Fibroblast of mammary gland (primary cell): ENCODE measurements around the gene MBTD1.

Experiments
- DNase-seq: peaks from one replicate; pipeline ENCODE4 v3.0.0-alpha.2; 2010; ENCODE audit warnings: low read depth
- H3K4me3 ChIP-seq: 2 replicates; pipeline ENCODE4 v1.5.1; 2011; ENCODE audit warnings: low read depth, mild to moderate bottlenecking, low read length, moderate library complexity; ENCODE audit not compliant: control insufficient read depth
- TF ChIP-seq, protein P1 (sequence below): conservative IDR thresholded peaks from 2 replicates; pipeline ENCODE4 v1.5.1; 2011; ENCODE audit warnings: low read depth, low read length, inconsistent platforms; ENCODE audit not compliant: control insufficient read depth, insufficient read depth

MBTD1 gene

DNA sequence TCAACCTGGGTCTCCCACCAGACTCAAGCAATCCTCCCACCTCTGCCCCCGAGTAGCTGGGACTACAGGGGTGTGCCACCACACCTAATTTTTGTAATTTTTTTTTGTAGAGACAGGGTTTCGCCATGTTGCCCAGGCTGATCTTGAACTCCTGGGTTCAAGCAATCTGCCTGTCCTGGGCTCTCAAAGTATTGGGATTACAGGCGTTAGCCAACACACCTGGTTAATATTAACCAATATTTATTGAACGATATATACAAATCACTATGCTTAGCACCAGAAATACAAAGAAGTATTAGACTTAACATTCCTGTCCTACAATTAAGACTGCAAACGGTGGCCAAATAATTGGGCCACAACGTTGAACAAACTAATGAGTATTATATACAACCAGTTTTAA, 4.2 kb downstream of the MBTD1 start:
- DNase-seq, result no peak

DNA sequence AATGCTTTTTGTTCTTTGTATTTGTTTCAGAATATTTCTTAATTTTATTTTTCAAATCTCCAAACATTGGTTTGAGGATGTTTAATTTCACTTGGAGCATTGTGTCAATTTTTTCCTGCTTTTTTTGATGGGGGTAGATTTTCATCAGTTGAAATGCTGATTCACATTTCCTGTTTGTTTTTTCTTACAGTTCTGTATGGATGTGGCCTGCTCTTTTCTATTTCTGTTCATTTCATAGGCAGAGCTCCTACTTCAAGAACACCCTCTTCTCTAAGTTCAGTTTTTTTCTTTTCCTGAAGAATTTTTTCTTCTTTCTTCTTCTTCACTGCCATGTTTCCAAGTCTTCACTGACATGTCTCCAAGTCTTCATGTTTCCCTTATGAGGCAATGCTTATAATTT, 8.8 kb downstream of the MBTD1 start:
- TF ChIP-seq, protein P1, sequence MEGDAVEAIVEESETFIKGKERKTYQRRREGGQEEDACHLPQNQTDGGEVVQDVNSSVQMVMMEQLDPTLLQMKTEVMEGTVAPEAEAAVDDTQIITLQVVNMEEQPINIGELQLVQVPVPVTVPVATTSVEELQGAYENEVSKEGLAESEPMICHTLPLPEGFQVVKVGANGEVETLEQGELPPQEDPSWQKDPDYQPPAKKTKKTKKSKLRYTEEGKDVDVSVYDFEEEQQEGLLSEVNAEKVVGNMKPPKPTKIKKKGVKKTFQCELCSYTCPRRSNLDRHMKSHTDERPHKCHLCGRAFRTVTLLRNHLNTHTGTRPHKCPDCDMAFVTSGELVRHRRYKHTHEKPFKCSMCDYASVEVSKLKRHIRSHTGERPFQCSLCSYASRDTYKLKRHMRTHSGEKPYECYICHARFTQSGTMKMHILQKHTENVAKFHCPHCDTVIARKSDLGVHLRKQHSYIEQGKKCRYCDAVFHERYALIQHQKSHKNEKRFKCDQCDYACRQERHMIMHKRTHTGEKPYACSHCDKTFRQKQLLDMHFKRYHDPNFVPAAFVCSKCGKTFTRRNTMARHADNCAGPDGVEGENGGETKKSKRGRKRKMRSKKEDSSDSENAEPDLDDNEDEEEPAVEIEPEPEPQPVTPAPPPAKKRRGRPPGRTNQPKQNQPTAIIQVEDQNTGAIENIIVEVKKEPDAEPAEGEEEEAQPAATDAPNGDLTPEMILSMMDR, result no peak
- no peak overlapping the region for H3K4me3 ChIP-seq
- DNase-seq, result no peak

More for the DNA sequence above, 4.2 kb downstream of the MBTD1 start:
- no peak overlapping the region for H3K4me3 ChIP-seq
- TF ChIP-seq, protein P1, result no peak

DNA sequence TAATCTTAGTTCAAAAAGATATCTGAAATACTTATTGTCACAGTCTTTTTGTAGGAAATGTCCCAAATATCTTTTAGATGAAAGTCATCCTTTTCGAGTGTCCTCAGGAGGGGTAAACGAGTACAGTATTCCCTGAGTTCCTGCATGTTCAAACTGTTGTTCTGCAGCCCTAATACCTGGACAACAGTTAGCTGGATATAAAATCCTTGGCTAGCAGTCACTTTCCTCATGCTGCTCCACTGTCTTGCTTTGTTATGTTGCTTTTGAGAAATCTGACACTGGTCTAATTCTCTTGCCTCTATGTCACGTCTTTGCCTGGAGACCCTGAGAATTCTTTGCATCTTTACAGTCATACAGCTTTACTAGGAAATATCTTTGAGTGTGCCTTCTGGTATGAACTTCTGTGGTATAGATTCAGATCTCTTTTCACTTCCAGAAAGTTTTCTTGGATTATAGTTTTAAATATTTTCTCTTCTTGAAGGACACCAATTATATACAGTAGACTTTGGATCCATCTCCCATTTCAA, 9.5 kb downstream of the MBTD1 start:
- H3K4me3 ChIP-seq, result no peak overlapping the region
- TF ChIP-seq, protein P1, result no peak
- no peak for DNase-seq

DNA sequence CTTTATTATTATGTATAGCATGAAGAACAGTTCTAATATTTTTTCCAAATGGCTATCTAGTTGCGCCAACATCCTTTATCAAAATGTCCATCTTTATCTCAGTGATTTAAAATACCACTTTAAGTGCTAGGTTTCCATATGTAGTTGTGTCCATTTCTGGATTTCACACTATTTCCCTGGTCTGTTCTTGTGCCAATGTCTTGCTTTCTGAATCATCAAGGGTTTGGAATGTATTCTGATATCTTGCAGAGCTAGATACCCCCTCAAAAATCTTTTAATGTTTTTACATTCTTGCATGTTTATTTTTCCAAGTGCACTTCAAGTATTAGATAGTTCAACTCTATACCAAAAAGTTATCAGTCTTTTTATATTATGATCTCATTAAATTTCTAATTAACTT, 14.3 kb downstream of the MBTD1 start:
- TF ChIP-seq, protein P1, result no peak
- no peak for DNase-seq
- no peak overlapping the region for H3K4me3 ChIP-seq

DNA sequence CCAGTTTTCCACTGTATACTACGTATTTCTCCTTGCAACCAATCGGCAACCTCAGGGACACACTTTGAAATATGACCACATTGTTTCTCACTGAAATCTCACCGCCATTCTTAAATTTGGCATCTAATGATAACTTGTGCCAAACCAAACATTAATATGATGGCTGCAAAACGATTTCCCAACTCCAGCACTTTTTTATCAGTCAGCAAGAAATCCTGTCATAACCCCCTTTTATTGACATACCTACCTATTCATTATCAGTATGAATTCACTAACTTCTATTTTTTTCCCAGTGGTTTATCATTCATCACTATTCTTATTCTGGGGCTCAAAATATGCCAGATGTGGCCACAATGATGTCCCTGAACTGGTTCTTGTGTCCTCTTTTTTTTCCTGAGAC, 15.8 kb downstream of the MBTD1 start:
- TF ChIP-seq, protein P1, result no peak
- no peak for DNase-seq

DNA sequence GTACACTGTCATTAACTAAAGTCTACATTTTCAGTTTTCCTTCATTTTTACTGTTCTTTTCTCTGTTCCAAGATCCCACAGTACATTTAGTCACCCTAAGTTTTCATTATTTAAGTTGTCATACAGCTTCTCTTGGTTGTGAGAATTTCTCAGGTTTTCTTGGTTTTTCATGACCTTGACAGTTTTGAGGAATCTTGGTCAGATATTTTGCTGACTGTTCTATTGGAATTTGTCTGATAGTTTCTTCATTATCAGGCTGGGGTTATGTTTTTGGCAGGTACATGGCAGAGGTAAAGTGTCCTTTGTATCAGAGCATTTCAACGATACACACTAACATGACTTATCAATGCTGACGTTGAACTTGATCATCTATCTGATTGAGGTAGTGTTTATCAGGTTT, 19.6 kb downstream of the MBTD1 start:
- H3K4me3 ChIP-seq, result no peak overlapping the region
- TF ChIP-seq, protein P1, result no peak
- no peak for DNase-seq

More for the DNA sequence above, 15.8 kb downstream of the MBTD1 start:
- H3K4me3 ChIP-seq, result no peak overlapping the region

DNA sequence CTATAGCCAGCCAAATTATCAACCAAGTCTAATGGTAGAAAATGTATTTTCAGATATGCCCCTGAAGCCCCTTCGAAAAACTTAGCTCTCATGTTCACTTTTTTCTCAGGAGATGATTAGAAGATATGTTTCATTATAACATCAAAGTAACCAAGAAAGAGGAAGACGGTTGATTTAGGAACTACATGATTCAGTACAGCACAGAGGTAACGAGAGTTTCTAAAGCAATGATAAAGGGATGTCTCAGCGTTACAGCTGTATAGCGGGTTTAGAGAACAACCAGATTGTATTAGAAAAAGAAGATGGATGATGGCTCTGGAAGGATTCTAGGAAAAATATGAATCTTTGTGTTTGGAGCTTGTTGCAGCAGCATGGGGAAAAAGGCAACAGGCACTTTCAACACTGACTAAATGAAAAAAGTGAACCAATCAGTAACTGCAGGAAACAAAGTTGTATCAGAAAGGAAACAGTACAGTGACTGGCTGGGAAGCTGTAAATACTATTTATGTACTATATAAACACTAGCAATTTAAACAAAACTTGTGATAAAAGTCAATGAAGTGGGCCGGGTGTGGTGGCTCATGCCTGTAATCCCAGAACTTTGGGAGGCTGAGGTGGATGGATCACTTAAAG, 21.5 kb downstream of the MBTD1 start:
- H3K4me3 ChIP-seq, result no peak overlapping the region
- TF ChIP-seq, protein P1, result no peak
- no peak for DNase-seq
